ENCODE measurements around the gene COX14.
"Not testable (repeated sequence)": the region's sequence is repeated elsewhere in the genome, so short reads cannot be mapped to it uniquely, and the experiment has no call there.

The COX14 gene

DNA sequence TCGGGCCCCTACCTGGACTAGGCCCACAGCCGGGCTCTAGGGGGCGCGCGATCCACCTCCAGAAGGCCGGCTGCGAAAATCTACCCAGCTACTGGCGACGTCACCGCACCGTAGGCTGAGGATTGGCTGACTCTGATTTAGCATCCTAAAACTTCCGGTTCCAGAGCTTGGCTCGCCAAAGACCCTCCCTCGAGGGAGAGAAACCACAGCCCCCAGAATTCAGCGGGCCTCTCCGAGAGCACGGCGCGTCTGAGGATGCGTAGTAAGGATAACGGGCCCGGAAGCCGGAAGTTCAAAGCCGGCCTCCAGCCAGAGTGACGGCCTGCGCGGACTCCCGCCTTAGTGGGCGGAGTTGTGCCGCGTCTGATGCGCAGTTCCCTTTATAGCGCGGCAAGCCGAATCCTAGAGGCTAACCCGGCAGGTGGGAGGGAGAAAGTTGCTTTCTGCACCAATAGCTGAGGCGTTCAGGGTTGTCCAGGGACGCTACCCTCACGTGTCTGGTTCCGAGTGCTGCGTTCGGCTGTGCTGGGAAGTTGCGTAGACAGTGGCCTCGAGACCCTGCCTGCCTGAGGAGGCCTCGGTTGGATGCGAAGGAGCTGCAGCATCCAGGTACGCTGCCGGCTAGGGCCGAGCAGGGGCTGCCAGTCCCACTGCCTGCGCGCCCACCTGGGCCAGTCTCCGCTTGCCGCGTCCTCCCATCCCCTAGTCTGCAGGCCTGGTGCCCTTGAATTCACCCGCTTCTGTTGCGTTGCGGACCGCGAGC is at the start of gene COX14:
COX14 (plus strand) TSS at position 544 of the 763 bp plus-strand sequence. CDS start 7,808 bp downstream, outside the sequence.
- peak; percentile 97 to 99 (median 97) for DNase-seq (ENCODE audit: low read depth in 3 of 3, low spot score in 1 of 3)

- no peak for DNase-seq (ENCODE audit: low read depth in 3 of 3, low spot score in 1 of 3)
These were observed 49.1 kb upstream of the COX14 start for GRCh38 chr12:50062728-50063460.

GRCh38 chr12:50065726-50066310 is 46.2 kb upstream of the COX14 start:
- DNase-seq (ENCODE audit: low read depth in 3 of 3, low spot score in 1 of 3): no peak

- no peak for DNase-seq (ENCODE audit: low read depth in 3 of 3, low spot score in 1 of 3)
These were observed 45.6 kb upstream of the COX14 start for GRCh38 chr12:50066402-50066801.

GRCh38 chr12:50069069-50069468 is 43.0 kb upstream of the COX14 start:
- DNase-seq (ENCODE audit: low read depth in 3 of 3, low spot score in 1 of 3): no peak

GRCh38 chr12:50069539-50069938 is 42.5 kb upstream of the COX14 start:
- no peak for DNase-seq (ENCODE audit: low read depth in 3 of 3, low spot score in 1 of 3)

GRCh38 chr12:50070314-50071060 is 41.5 kb upstream of the COX14 start:
- DNase-seq (ENCODE audit: low read depth in 3 of 3, low spot score in 1 of 3): peak in 2 of 3 donors; percentile 22 to 45

DNA sequence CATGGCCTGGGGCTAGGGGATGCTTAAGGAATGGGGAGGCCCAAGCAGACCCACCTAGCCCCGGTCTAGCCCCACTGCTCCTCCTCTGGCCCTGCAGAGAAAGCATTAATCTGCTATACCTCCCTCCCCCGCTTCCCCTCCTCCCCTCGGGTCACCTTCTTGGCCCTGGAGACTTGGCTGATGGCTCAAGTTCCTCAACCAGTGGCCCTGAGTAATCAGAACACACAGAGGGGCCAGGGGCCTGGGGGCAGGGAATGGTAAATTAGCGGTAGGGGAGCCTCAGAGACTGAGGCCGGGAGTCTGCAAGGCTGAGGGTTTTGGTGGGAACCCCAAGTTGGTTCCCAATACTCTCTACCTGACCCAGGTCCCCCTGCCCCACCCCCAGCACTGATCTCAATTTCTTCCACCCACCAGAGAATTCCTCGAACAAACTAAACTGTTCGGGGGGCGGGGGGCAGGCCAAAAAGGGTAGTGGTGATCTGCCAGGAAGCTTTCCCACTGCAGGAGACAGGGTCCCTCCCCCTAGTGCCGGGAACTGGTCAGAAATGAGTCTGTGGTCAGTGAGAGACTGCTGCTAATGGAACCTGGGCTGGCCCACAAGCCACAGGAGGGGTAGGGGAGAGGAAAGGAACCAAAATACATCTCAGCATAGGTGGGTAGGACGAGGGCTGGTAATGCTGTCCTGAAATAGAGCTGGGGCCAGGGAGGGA is 39.7 kb upstream of the COX14 start:
- DNase-seq (ENCODE audit: low read depth in 3 of 3, low spot score in 1 of 3): no peak

GRCh38 chr12:50073206-50073605 is 38.8 kb upstream of the COX14 start:
- no peak for DNase-seq (ENCODE audit: low read depth in 3 of 3, low spot score in 1 of 3)

GRCh38 chr12:50073712-50074111 is 38.3 kb upstream of the COX14 start:
- no peak for DNase-seq (ENCODE audit: low read depth in 3 of 3, low spot score in 1 of 3)

DNA sequence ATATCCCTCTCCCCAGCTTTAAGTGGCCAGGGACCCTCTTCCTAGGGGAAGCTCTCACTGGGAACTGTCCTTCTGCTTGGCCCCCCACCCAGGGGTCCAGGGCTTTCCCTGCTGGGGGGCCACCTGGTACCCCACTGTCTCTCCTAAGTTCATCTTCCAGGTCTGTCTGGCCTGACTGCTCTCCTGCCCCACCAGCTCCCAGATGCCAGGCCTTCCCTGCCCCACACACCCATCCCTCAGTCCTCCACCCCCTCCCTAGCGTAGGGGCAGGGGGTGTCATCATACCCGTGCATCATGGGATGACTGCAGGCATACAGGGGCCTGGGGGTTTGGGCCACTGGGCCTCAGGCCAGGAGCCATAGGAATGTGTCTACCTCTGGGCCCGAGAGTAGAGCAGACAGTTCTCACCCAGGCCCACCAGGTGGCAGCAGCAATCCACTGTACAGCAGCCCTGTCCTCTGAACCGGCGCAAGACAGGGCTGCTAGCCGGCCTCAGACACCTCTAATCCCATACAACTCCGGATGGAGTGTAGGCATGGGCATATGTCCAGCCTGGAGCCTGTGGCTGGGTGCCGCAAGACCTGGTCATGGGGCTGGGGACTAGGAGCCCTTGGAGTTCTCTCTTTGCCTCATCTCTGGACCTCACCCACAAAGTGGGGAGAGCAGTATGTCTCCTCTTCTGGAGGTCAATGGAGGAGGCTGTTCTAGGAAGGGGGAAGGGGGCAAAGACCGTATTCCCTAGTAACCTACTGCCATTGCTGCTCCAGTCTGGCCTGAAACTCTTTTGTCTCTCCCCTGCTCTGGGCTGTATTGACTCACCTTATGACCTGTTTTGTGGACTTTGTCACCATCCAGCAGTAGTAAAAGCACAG is 36.9 kb upstream of the COX14 start:
- peak; percentile 41 to 77 (median 65) for DNase-seq (ENCODE audit: low read depth in 3 of 3, low spot score in 1 of 3)

DNA sequence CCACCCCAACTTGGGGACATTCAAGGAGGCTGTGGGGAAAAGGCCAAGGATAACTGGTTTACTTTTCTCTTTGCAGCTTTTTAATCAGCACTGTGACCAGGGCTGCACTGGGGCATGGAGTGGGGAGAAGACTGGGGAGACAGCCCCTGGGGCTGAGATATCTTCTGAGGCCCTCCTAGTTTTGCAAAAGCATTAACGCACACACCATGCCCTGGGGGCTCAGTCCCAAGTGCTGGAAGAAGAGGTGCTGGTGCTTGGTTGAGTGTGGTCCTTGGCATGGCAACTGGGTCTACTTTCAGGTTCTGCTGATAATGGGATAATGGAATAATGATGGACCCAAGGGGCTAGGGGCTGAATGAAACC is 36.2 kb upstream of the COX14 start:
- no peak for DNase-seq (ENCODE audit: low read depth in 3 of 3, low spot score in 1 of 3)

- no peak for DNase-seq (ENCODE audit: low read depth in 3 of 3, low spot score in 1 of 3)
These were observed 34.9 kb upstream of the COX14 start for GRCh38 chr12:50077099-50077498.

DNA sequence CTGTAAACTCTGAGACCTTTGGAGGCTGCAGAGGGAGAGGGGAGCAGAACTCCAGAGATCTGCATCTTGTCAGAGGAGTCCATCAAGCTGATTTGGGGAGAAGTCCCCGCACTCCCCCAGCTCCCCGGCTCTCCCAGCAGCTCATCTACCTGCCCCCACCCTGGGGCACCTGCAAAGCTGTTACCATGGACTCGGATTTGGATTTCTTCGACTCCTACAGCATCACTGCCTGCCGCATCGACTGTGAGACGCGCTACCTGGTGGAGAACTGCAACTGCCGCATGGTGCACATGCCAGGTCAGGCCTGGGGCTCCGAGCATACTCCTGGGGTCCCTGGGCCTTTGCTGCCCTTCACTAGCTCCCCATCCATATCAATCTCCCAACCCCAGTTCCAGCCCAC is 33.8 kb upstream of the COX14 start:
- no peak for DNase-seq (ENCODE audit: low read depth in 3 of 3, low spot score in 1 of 3)

DNA sequence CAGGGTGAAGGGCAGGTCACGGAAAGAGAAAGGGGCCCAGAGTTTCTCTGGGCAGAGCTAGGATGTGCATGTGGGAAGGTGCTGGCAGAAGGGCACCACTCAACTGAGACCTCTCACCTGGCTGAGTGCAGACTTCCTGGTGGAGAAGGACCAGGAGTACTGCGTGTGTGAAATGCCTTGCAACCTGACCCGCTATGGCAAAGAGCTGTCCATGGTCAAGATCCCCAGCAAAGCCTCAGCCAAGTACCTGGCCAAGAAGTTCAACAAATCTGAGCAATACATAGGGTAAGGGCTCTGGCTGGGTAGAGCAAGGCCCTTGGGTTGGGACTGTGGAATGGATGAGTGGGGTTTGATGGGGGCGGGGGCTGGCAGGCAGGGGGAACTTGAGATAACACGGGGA is 32.3 kb upstream of the COX14 start:
- DNase-seq (ENCODE audit: low read depth in 3 of 3, low spot score in 1 of 3): no peak

GRCh38 chr12:50081096-50081808 is 30.8 kb upstream of the COX14 start:
- no peak for DNase-seq (ENCODE audit: low read depth in 3 of 3, low spot score in 1 of 3)

- no peak for DNase-seq (ENCODE audit: low read depth in 3 of 3, low spot score in 1 of 3)
These were observed 29.4 kb upstream of the COX14 start for GRCh38 chr12:50082644-50083043.

- DNase-seq (ENCODE audit: low read depth in 3 of 3, low spot score in 1 of 3): no peak
These were observed 28.7 kb upstream of the COX14 start for GRCh38 chr12:50083301-50083700.

- DNase-seq (ENCODE audit: low read depth in 3 of 3, low spot score in 1 of 3): not testable (repeated sequence)
These were observed 27.6 kb upstream of the COX14 start for GRCh38 chr12:50084409-50084774.

Measured in stimulated activated CD4-positive, alpha-beta T cell treated with anti-CD3 and anti-CD28 coated beads, TNF-alpha, amount 100 ng/mL, for 1 hour (primary cell).